Stimulated activated CD8-positive, alpha-beta memory T cell treated with anti-CD3 and anti-CD28 coated beads, Interleukin-4, amount 100 ng/mL, for 1 hour (primary cell): ENCODE results near the gene KLHDC7B.

Experiments used
- DNase-seq, 2 donors: peaks; one replicate each; pipeline ENCODE4 v3.0.0-alpha.2; 2020; ENCODE audit warnings: low read depth in 2 of 2, low spot score in 1 of 2

KLHDC7B gene

GRCh38 chr22:50547263-50547985, 1.7 kb downstream of the KLHDC7B start:
- DNase-seq = no peak

GRCh38 chr22:50548040-50548920, 2.6 kb downstream of the KLHDC7B start:
- no peak for DNase-seq

GRCh38 chr22:50548921-50549790, 3.5 kb downstream of the KLHDC7B start:
- DNase-seq = no peak

- no peak for DNase-seq
Measured at GRCh38 chr22:50550395-50550794, 4.7 kb downstream of the KLHDC7B start.

GRCh38 chr22:50551160-50551752, 5.6 kb downstream of the KLHDC7B start:
- no peak for DNase-seq

- no peak for DNase-seq
Measured at GRCh38 chr22:50553310-50553709, 7.6 kb downstream of the KLHDC7B start.

- no peak for DNase-seq
Measured at GRCh38 chr22:50556703-50557102, 11.0 kb downstream of the KLHDC7B start.

- DNase-seq = no peak
Measured at GRCh38 chr22:50560034-50560433, 14.3 kb downstream of the KLHDC7B start.

- no peak for DNase-seq
Measured at GRCh38 chr22:50561401-50562358, 16.0 kb downstream of the KLHDC7B start.

- DNase-seq = peak; percentile 90 to 96
Measured at GRCh38 chr22:50562523-50563412, 17.1 kb downstream of the KLHDC7B start, which contains the start of gene SYCE3. SYCE3 (minus strand) TSS chr22:50562919; CDS start chr22:50556405, 6,514 bp downstream.

GRCh38 chr22:50563413-50564160, 17.9 kb downstream of the KLHDC7B start:
- no peak for DNase-seq

- DNase-seq = no peak
Measured at GRCh38 chr22:50564289-50564688, 18.6 kb downstream of the KLHDC7B start.

GRCh38 chr22:50567721-50568252, 22.1 kb downstream of the KLHDC7B start:
- DNase-seq = no peak

GRCh38 chr22:50568626-50569025, 22.9 kb downstream of the KLHDC7B start:
- DNase-seq = no peak

- DNase-seq = no peak
Measured at GRCh38 chr22:50569041-50569459, 23.4 kb downstream of the KLHDC7B start.

- DNase-seq = no peak
Measured at GRCh38 chr22:50569896-50570535, 24.3 kb downstream of the KLHDC7B start.

- no peak for DNase-seq
Measured at GRCh38 chr22:50570861-50571260, 25.2 kb downstream of the KLHDC7B start.
